Measurements from ENCODE around the gene BIN1.

Gene BIN1

GRCh38 chr2:127024769-127025358 is 82.1 kb downstream of the BIN1 start:
- no peak for DNase-seq (ENCODE audit: low read depth)

GRCh38 chr2:127023504-127023903 is 83.5 kb downstream of the BIN1 start:
- DNase-seq (ENCODE audit: low read depth): no peak

- DNase-seq (ENCODE audit: low read depth): no peak
Observed at GRCh38 chr2:127022817-127023216, 84.1 kb downstream of the BIN1 start.

GRCh38 chr2:127020536-127020935 is 86.4 kb downstream of the BIN1 start:
- DNase-seq (ENCODE audit: low read depth): no peak

- no peak for DNase-seq (ENCODE audit: low read depth)
Observed at GRCh38 chr2:127017548-127017947, 89.4 kb downstream of the BIN1 start.

GRCh38 chr2:127016329-127016728 is 90.6 kb downstream of the BIN1 start:
- no peak for DNase-seq (ENCODE audit: low read depth)

- DNase-seq (ENCODE audit: low read depth): no peak
Observed at GRCh38 chr2:127015106-127015910, 91.6 kb downstream of the BIN1 start.

- peak; percentile 87 for DNase-seq (ENCODE audit: low read depth)
Observed at GRCh38 chr2:127014630-127015029, 92.3 kb downstream of the BIN1 start.

- DNase-seq (ENCODE audit: low read depth): no peak
Observed at GRCh38 chr2:127014224-127014623, 92.7 kb downstream of the BIN1 start.

GRCh38 chr2:127012868-127013267 is 94.1 kb downstream of the BIN1 start:
- DNase-seq (ENCODE audit: low read depth): no peak

- peak; percentile 58 for DNase-seq (ENCODE audit: low read depth)
Observed at GRCh38 chr2:127012215-127012614, 94.7 kb downstream of the BIN1 start.

- DNase-seq (ENCODE audit: low read depth): no peak
Observed at GRCh38 chr2:127011796-127012195, 95.2 kb downstream of the BIN1 start.

- DNase-seq (ENCODE audit: low read depth): no peak
Observed at GRCh38 chr2:127011231-127011661, 95.7 kb downstream of the BIN1 start.

- DNase-seq (ENCODE audit: low read depth): no peak
Observed at GRCh38 chr2:127008265-127009015, 98.5 kb downstream of the BIN1 start.

GRCh38 chr2:127007652-127008051 is 99.3 kb downstream of the BIN1 start:
- peak; percentile 55 for DNase-seq (ENCODE audit: low read depth)

- DNase-seq (ENCODE audit: low read depth): no peak
Observed at GRCh38 chr2:127006962-127007361, 100.0 kb downstream of the BIN1 start.

GRCh38 chr2:127004893-127005600 is 101.9 kb downstream of the BIN1 start:
- DNase-seq (ENCODE audit: low read depth): no peak

- no peak for DNase-seq (ENCODE audit: low read depth)
Observed at GRCh38 chr2:127003070-127003800, 103.7 kb downstream of the BIN1 start.

- DNase-seq (ENCODE audit: low read depth): no peak
Observed at GRCh38 chr2:127001751-127002150, 105.2 kb downstream of the BIN1 start.

GRCh38 chr2:127000937-127001336 is 106.0 kb downstream of the BIN1 start:
- no peak for DNase-seq (ENCODE audit: low read depth)

GRCh38 chr2:127000194-127000593 is 106.8 kb downstream of the BIN1 start:
- no peak for DNase-seq (ENCODE audit: low read depth)
